Stimulated activated CD4-positive, alpha-beta T cell treated with anti-CD3 and anti-CD28 coated beads, Interleukin-4, amount 100 ng/mL, for 4 hours (primary cell): Measurements from ENCODE around the gene ARPC4.

Experiments
- DNase-seq, 2 experiments: peaks; one replicate each; pipeline ENCODE4 v3.0.0-alpha.2; 2020

The ARPC4 gene

DNA sequence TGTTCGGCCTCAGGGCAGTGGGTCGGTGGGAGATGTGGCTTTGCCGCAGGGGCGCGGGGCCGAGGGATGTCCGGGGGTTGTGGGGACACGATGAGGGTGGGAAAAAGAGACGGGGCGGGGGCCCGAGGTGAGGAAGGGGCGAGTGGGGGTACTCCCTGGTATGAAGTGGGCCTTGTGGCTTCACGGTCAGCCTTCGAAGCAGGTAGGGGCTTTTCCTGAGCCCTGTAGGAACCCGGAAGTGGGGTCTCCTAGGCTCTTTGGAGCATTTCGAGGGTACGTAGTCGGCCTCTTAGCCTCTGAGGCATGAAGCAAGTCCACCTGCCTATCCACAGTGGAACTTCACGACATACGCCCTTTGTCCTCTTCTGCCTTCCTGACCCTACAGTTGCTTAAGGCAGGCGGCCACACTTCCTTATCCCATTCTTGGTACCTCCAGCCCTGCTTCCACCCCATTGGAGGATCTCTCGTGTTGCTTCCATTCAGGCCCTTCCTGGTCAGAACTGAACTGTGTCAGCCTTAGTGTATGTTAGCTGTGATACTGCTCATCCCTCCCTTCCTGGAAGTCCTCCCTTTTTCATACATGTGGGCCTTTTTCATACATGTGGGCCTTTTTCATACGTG is 389 bp downstream of the ARPC4 start:
- DNase-seq = no peak

DNA sequence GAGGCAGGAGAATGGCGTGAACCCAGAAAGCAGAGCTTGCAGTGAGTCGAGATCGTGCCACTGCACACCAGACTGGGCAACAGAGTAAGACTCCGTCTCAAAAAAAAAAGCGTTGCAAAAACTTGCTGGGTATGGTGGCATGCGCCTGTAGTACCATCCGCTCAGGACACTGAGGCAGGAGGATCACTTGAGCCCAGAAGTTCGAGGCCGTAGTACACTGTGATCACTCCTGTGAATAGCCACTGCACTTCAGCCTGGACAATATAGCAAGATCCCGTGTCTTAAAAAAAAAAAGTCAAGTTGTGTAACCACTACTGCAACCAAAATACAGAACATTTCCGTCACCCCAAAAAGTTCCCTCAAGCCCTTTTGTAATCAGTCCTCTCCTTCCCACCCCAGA is 1.5 kb downstream of the ARPC4 start:
- no peak for DNase-seq

DNA sequence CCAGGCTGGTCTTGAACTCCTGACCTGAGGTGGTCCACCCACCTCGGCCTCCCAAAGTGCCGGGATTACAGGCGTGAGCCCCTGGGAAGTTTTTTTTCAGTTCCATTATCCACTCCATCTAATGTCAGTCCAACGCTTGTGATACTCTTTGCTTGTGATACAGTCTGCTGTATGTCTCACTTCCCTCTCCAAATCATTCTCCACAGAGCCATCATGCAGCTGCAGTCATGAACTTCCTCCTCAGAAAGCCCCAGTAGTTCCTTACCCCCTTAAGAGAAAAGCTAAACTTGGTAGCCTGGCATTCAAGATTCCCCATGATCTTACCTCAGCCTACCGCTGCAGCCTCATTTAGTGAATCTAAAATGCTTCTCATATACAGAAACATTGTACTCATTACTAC is 2.3 kb downstream of the ARPC4 start:
- DNase-seq = no peak

DNA sequence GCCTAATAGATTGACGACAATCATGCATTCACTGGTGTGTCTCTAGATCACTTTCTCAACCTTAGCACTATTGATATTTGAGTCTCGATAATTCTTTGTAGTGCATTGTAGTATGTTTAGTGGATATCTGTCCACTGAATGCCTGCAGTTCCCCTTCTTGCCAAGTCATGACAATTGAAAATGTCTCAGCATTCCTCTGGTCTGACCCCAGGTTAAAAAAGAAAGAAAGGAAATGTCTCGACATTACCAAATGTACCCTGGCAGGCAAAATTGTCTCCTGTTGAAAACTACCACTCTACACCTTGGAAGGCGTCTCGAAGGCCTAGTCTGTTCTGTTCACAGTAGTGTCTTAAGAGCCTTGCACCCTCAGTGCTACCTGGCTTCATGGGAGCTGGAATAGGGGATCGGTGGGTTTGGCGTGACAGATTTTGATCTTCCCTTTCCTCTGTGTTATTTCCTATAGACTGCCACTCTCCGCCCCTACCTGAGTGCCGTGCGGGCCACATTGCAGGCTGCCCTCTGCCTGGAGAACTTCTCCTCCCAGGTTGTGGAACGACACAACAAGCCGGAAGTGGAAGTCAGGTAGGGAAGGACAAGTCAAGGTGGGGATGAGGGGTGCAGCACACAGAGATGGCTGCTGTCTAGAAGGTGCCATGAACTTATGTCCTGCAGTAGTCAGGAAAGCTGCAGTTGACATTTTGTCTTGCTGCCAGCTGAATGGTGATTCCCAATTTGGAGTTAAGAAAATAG is 4.5 kb downstream of the ARPC4 start:
- no peak for DNase-seq

DNA sequence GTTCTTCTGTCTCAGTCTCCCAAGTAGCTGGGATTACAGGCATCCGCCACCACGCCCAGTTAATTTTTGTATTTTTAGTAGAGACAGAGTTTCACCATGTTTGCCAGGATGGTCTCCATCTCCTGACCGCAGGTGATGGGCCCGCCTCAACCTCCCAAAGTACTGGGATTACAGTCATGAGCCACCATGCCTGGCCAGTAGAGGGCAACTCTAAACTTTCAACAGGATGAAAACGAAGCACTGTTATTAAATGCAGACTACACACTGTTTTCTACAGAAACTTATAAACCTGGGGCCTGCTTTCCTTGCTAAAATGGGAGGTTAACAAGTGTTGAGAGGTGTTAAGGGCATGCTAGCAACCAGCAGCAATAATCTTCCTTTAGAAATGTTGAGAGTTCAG is 7.6 kb downstream of the ARPC4 start:
- no peak for DNase-seq

DNA sequence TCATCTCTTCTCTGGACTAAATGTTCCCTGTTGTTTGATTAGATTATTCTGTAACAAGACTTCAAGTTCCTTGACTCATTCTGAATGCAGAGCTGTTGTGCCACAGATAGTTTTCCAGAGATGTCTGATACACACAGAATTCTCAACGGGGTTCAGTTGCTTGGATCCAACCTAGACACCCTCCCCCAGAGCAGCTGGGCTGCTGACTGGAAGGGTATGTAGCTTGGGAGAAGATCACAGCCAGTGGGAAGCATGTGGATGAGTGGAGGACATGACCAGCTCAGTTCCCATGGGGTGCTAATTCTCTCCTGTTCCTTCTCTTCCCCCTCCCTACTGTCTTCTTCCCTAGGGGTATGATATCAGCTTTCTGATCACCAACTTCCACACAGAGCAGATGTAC is 10.6 kb downstream of the ARPC4 start:
- DNase-seq = no peak

DNA sequence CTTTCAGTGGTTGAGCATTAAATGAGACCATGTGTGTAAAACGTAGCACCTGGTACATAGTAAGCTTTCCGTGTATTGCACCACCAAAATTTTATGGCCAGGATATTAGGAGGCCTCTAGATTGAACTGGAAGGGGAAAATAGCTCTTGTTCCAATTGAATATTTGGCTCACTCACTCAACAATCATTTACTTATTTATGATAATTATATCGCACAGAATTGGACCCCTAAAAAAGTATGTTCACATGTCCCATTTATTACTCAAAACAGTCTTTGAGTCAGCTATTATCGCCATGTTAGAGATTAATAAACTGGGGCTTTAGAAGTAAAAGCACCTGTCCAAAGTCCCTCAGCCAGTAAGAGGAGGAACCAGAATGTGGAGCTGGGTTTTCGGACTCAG is 12.1 kb downstream of the ARPC4 start:
- DNase-seq = no peak

DNA sequence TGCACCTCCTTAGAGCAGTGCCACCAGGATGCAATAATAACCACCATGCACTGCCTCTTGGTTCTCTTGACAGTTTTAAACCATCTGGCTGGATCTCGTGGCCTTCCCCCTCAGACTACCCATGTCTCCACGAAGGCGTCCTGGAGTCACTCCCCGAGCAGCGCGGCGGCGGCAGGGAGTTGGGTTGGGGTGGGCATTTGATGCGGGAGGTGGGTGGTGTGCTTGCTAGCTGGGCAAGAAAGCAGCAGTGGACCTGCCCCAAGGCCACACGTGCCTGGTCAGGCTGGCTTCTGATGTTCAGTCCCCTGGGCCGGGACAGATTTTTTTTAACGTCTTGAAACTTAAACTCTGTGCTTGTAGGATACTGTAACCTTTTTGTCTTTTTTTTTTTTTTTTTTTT is 13.3 kb downstream of the ARPC4 start:
- no peak for DNase-seq

DNA sequence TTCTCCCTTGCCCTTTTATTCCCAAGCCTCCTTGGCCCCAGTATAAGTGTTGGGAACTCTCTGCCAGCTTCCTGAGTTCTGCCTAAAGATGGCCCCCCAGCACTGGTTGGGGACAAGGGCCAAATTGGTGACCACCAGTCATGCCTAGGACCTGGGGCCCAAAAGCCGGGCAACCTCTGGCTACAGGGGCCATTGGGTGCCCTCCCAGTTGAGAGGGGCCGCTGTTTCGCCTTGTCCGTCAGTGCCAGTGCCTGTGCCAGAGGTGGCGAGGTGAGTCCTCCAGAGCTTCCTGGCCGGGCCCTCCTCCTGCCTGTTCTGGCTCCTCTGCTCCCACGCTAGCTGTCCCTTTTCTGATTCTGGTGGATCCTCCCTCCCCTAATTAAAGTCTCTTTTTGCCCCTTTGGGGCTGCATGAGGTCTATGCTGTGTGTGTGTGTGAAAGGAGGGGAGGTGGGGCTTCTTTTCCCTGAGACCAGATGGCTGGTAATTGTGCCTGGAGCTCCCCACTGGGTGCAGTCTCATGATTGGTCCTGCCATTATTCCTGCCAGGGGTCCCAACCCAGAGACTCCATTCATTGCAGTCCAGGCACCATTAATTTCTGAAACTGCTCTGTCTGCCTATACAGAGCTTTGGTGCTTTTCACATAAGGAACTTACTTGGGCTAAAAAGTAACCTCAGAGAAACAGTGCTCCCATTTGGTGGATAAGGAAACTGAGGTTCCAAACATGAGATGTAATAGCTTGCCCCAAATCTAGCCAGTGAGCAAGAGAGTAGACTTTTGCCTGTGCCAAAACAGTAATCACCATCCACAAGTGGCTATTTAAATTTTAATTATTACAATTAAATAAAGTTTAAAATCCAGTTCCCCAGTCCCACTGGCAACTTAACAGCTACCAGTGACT is 14.1 kb downstream of the ARPC4 start:
- DNase-seq = no peak

DNA sequence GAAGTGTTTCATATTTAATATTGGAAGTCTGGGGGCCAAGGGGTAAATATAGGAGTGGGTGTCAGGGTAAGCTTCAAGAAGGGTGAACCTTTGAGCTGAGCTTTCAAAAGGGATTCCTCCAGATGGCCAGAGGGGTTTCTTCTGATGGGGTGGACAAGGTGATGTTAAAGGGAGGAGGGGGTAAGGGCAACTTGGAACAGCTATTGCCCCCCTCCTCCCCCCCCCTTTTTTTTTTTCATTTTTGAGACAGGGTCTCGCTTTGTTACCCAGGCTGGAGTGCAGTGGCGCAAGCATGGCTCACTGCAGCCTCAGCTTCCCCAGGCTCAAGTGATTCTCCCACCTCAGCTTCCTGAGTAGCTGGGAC is 15.1 kb downstream of the ARPC4 start:
- DNase-seq = no peak

DNA sequence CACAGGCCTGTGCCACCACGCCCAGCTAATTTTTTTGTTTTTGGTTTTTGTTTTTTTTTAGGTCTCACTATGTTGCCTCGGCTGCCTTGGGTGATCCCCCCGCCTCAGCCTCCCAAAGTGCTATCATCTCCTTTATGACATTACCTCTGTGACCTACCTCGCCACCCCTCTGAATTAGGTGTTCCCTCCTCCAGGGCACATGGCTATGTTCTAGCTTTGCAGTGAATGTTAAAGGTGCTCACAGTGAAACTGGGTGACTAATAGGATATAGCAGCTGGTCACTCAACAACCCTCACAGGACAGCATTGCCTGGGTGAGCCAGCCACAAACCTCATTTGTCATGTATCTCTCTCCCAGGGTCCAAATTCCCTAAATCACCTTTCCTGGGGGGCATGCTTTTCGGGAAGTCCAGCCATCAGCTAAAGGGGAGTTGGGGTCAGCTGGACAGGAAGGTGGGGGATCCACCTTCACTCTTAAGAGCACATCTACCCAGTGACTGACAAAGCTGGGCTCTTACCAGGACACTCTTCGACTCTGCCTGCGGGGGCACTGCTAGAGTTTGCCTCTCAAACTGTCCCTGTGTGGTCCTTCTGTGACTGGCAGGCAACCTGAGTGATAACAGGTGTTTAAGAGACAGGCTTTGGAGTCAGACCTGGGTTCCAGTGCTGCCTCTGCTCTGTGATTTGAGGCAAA is 15.6 kb downstream of the ARPC4 start:
- peak; percentile 34 to 46 for DNase-seq

DNA sequence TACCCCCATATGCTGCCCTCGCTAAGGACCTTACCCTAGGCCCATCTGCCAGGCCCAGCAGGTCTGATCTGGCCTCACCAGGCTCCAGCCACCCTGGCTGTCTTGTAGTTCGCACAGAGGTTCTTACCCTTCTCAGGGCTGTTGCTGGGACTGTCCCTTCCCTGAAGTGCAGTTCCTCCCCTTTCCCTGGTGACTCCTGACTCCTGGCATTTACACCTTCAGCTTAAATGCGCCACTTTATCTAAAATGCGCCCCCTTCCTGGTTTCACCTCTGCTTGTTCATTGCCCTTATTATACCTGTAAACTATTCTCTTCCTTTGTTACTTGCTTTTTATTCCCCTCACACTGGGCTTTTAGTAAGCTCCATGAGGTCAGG is 16.3 kb downstream of the ARPC4 start:
- DNase-seq = no peak

DNA sequence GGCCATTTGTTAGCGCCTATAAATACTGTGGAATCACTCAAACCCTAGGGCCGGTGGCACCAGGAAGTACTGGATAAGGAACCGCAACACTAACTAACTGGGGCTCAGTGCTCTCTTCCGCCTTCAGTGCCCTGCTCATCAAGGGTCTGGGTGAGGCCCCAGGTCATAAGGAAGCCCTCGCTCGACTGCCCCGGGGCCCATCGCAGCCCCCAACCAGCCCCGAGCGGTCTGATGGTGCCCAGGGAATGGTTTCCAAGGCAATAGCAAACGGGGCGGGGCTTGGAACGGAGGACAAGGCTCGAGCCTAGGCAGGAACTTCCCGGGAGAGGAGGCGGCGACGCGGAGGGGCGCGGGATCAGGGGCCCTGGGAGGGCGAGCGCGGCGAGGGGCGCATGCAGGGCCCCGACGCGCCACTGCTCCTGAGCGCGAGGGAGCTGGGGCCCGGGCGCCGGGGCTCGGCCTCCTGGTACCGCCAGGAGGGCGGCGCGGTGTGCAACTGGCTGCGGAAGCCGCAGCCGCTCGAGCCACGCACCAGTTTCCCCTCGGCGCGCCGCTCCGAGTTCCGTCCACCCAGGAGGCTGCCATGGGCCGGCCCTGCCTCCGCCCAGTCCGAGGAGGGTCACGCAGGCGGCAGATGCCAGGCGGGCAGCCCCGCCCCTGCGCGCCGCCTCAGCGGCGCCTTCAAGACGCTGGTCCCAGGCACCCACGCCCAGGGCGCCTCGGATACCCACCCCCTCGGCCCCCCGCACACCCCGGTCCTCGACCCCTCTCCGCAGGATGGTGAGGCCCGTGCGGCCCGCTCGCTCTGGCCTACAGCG is 16.9 kb downstream of the ARPC4 start, which contains the start of gene TTLL3:
Gene TTLL3 (plus strand): TSS at position 648 of the 818 bp plus-strand sequence. CDS start 400 bp downstream, outside the sequence.
- DNase-seq = peak; percentile 19 to 43

DNA sequence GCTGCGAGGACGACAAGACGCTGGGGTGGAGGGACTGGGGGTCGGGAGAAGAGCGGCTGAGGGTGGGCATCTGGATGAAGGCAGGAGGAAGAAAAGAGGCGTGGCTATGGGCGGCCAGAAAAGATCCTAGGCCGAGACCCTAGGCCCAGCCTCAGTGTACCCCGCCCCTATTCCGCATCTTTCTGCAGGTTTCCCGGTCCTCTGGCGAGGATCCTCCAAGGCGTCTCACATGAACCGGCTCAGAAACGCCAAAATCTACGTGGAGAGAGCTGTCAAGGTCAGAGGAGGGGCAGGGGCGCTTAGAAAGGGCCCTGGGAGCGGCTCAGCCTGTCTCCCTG is 17.5 kb downstream of the ARPC4 start:
- DNase-seq = no peak

DNA sequence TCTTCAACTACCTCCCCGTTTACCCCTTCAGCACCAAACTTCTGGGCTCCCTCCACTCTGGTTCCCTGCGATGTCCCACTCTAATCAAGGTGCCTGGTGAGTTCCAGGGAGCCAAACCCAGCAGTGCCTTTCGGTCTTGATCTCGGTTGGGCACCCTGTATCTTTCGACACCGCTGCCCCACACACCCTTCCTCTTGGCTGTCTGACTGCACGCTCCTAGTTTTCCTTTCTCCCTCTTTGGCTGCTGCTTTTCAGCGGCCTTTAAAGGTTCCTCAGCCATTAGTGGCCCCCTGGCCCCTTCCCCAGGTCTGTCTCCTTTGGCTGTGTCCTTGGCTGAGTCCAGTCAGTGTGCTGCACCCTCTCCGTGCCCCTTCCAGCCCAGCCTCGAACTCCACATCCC is 18.0 kb downstream of the ARPC4 start:
- no peak for DNase-seq

DNA sequence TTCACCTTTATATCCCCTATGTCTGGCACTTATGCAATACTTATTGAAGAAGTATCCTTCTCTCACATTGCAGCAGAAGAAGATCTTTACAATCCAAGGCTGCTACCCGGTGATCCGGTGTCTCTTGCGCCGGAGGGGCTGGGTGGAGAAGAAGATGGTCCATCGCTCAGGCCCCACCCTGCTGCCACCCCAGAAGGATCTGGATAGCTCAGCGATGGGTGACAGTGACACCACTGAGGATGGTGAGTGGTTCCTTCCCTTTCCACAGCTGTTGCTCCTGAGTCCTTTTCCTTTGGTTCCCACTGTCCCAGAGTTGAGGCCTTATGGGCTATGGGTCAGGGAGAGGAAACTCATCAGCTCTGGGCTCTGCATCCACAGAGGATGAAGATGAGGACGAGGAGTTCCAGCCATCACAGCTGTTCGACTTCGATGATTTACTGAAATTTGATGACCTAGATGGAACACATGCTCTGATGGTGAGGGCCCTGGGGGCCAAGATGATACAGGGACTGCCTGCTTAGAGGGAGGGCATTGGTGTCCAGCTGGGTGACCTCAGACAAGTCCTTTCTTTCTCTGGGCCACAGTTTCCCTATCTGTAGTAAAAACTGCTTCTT is 20.1 kb downstream of the ARPC4 start:
- no peak for DNase-seq

DNA sequence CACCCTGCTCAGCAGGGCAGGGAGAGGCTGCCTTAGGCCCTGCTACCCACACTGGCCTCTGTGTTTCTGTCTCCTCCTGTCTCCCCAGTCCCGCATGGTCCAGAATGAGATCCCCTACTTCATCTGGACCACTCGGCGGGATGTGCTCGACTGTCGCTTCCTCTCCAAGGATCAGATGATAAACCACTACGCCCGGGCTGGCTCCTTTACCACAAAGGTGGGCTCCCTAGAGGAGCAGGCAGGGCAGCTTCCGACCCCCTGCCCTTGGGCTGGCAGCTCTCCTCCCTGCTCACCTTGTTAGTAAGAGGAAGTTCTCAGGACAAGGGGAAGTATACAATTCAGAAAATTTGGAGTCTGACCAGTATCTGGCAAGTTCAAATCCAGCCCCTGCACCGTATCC is 23.1 kb downstream of the ARPC4 start:
- DNase-seq = no peak

DNA sequence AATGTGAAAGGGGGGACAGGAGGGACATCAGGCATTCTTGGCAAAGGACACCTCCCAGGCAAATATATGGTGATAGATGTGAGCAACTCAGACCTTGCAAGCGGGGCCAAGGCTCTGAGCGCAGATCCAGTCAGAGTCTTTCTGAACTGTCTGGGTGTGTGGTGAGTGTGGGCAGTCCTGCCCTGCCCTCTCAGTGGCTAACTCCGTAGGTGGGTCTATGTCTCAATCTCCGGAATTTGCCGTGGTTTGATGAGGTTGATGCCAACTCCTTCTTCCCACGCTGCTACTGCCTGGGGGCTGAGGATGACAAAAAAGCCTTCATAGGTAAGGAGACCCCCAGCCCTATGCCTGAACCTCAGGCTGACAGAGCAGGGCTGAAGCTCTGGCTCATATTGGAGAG is 24.6 kb downstream of the ARPC4 start:
- no peak for DNase-seq

DNA sequence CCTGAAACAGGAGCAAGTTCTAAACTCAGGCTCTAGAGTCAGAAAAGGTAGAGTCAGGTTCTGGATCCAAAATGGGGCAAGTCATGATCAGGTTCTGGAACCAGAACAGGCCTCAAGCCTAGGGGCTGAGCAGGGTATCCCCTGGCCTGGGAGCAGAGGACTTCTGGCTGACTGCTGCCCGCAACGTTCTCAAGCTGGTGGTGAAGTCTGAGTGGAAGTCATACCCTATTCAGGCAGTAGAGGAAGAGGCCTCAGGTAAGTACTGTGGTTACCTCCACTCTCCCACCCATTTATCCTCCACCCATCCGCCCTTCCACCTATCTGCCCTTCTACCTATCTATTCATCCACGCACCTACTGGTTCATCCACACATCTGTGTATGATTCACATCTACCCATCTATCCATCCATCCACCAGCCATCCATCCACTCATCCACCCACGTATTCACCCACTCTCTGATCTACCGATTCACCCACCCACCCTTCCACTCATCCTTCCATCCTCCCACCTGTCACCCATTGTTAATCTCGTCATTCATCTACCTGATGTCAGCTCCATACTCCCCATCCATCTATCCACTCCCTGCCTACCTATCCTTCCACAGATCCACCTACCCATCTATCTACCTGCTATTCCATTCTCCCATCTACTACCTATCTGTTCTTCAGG is 25.9 kb downstream of the ARPC4 start:
- DNase-seq = no peak

DNA sequence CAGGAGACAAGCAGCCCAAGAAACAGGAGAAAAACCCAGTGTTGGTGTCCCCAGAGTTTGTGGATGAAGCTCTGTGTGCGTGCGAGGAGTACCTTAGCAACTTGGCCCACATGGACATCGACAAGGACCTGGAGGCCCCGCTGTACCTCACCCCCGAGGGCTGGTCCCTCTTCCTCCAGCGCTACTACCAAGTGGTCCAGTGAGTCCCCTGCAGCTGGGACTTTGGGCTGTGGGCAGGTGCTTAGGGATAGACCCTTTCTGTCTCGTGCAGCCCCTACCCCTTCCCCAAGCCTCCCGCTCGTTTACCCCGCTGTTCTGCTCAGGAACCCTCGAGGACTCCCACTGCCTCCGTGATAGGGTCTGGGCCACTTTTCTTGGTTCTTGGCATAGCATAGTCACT is 27.7 kb downstream of the ARPC4 start:
- no peak for DNase-seq

DNA sequence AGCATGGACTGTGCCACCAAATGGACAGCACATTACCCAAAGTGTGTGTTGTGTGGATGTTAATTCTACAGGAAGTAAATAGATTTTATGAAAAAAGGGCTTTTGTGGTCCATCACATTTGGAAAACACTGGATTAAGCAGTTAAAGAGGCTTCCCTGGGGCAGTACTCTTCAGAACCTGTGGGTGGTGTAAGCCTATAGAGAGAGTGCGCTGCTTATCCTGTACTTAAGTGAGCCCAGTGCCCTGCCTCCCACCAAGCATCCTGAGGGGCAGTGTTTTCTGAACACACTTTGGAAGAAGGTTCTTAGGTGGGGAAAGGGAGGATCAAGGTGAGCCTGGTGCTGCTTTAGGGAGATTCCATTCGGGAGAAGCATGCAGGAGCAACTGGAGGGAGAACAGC is 28.1 kb downstream of the ARPC4 start:
- no peak for DNase-seq
